UCSD-AML1 (cell line): ENCODE measurements around the gene SUGP2.

Experiments used
- DNase-seq: peaks from one replicate; lab custom pipeline; 2025; ENCODE audit not compliant: unreplicated experiment; lab: John Stamatoyannopoulos, UW

Gene SUGP2

GRCh38 chr19:19059837-19060611 is 26.7 kb upstream of the SUGP2 start:
- DNase-seq, result no peak

DNA sequence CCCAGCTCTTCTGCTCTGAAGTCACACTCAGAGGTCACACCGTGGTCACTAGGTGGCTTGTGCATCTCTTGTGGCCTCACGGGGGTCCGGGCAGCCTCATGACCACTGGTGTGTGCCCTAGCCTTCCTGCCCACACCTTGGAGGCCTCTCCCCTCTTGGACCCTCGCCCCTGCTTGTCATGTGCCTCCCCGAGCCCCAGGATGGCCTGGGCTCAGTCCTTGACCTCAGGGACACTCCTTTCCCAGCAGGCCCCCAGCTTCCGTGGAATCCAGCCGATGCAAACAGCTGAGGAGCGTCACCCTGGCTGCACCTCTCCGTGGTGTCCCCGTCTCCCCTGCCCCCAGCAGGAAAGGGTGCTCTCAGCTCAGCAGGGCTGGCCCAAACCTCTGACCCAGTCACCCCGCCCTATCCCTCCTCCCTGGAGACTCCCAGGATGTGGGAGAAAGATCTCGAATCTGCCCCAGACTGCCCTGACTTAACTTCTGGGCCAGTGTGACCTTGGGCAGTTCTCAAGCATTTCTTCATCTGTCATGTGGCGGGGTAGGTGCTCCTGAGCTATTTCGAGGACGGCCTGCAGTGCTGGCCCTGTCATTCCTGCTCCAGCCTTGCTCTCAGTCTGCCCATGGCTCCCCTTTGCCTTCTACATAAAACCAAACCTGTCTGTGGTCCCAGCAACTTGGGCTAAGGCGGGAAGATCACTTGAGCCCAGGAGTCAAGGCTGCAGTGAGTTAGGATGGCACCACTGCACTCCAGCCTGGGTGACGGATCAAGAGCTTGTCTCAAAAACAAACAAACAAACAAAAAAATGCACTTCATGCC is 25.9 kb upstream of the SUGP2 start:
- DNase-seq, result no peak

DNA sequence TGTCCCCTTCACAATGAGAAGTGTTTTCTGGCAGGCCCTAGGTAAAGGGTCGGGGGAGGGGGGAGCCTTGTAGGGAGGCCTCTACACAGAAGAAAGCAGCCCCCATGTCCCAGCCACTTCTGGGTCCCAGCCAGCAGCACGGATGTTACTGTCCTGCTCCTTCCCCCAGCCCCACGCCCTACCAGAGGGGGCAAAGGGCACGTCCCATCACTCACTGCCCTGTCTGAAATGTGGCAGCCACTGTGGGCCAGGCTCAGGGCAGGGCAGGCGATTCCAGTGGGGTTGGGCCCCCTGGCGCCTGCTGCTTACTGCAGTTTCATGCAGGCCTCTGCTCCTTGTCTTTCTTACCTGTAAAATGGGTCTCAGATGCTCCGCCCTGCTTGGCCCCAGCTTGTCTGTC is 24.4 kb upstream of the SUGP2 start:
- DNase-seq, result no peak

- no peak for DNase-seq
Measured at GRCh38 chr19:19057317-19057716, 24.0 kb upstream of the SUGP2 start.

DNA sequence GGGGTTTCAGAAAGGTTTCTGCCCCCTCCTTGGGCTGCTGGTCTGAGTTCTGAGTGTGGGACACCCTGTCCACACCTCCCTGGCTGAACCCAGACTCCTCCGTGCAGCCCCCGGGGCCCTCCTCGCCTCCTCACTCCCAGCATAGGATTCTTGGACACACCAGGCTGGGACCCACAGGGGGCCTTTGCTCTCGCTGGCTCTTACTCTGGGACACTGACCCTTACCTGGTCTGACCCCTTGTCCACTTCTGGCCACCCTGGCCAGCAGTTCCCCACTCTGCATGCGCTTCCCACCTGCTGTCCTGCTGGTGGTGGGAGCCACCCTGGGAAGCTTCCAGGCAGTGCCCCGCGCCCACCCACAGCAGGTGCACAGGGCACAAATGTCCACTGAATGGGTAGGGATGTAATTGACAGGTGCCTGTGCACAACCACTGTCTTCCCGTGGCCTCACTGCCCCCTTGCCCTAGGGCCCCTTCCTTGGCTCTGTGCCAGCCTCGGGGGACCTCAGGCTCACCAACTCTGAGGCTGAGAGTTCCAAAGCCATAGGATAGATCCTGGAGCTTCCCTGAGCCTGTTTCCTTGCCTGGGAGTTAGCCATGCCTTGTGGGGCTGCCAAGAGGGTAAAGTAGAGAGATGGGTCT is 23.4 kb upstream of the SUGP2 start:
- DNase-seq, result no peak

DNA sequence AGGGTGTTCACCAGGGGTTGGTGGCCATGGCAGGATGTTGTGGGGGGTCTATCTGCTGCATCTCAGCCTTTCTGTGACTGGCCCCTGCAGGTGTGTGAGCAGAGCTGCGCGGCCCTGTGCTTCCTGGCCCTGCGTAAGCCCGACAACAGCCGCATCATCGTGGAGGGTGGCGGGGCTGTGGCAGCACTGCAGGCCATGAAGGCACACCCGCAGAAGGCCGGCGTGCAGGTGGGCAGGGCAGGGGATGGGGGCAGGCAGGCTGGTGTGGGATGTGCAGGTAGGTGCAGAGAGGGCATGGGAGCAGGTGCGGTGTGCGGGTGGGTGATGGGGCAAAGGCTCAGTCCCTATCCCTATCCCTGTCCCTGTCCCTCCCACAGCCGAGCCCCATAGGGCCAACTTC is 22.4 kb upstream of the SUGP2 start:
- no peak for DNase-seq

DNA sequence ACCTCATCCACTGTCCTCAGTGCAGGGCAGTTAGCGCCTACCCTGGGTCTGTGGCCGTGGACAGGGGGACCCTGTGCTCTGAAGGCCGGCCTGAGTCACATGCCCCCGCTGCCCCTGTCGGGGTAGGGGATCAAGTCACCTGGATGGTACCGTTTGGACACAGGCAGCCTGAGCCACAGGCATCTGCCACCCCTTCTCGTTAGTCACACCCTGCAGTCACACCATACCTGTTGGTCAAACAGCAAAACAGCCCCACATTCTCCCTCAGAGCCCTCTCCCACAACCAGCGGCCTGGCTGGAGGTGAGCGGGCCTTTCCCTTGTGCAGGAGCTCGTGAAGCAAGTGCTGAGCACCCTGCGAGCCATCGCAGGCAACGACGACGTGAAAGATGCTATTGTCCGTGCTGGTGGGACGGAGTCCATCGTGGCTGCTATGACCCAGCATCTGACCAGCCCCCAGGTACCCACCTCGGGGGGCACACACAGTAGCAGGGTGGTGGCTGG is 21.7 kb upstream of the SUGP2 start:
- DNase-seq, result no peak

- DNase-seq, result no peak
Measured at GRCh38 chr19:19054315-19054938, 21.1 kb upstream of the SUGP2 start.

- DNase-seq, result peak; percentile 46
Measured at GRCh38 chr19:19053508-19054314, 20.4 kb upstream of the SUGP2 start.

- no peak for DNase-seq
Measured at GRCh38 chr19:19052921-19053320, 19.6 kb upstream of the SUGP2 start.

GRCh38 chr19:19051478-19052213 is 18.3 kb upstream of the SUGP2 start:
- no peak for DNase-seq

DNA sequence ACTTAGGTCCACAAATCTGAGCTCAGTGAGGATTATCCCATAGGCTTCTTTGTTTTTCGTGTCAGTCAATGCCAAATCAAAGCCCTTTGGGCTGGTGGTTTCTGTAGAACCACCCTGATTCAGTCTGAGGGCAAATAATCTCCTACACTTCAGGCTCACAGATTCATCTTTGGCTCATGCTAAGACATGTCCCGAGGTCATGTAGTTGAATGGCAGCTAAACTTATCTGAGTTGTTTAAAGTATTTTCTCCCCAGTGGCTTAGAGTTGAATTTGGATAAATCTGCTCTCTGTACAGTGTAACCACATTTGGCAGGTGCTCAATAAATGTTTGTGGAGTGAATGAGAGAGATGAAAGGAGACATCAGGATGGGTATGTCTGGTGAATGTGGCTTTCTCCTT is 17.4 kb upstream of the SUGP2 start:
- no peak for DNase-seq

DNA sequence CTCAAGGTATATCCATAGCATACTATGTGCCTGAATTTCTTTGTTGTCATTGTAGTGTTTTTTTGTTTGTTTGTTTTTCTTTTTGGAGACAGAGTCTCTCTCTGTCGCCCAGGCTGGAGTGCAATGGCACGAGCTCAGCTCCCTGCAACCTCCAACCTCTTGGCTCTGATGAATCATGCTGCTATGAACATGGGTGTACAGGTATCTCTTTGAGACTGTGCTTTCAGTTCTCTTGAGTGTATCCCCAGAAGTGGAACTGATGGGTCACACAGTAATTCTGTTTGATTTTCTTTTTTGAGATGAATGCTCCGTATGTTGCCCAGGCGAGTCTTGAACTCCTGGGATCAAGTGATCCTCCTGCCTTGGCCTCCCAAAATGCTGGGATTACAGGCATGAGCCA is 16.8 kb upstream of the SUGP2 start:
- no peak for DNase-seq

DNA sequence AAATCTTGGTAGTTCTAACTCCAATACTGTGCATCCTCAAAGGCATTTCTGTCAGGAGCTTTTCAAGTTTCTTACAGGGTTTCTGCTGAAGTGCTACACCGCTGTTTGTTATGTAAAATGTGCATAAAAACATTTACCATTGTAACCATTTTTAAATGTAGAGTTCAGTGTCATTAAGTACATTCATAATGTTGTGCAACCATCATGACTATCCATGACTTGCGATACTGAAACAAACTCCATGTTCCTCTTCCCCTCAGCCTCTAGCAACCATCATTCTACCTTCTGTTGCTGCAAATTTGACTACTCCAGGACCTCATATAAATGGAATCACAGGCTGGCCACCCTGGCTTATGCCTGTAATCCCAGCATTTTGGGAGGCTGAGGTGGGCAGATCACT is 16.1 kb upstream of the SUGP2 start:
- no peak for DNase-seq

DNA sequence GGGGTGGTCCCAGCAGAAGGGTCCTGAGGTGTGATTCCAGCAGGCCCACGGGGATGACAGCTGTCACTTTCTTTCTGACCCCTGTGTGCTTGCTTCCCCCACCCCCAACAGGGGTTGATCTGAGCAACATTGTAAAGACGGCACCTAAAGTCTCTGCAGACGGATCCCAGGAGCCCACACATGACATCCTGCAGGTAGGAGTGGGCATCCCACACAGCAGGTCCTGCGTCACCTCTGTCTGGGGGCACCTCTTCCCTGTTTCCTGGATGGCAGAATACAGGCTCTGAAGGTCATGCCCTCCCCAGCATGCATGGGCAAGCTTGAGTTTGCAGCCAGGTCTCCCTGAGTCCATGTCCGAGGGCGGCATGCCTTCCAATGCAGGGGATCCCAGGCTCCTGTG is 10.6 kb upstream of the SUGP2 start:
- no peak for DNase-seq

DNA sequence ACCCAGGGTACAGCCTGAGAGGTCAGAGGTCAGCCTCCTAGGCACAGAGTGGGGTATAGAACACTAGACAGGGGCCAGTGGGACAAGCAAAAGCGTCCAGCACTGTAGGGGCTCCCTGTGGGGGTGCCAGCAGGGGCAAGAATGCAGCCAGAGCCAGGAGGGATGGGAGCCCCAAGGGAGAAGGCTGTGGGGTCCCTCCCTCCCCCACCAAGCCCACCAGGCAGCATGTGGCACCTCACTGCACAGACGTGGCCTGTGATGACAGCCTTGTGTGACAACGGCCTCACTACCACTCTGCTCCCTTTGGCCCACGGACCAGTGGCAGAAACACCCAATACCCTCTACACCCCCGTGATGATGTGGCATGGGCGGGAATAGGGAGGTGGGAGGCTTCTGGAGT is 10.2 kb upstream of the SUGP2 start:
- DNase-seq, result no peak

DNA sequence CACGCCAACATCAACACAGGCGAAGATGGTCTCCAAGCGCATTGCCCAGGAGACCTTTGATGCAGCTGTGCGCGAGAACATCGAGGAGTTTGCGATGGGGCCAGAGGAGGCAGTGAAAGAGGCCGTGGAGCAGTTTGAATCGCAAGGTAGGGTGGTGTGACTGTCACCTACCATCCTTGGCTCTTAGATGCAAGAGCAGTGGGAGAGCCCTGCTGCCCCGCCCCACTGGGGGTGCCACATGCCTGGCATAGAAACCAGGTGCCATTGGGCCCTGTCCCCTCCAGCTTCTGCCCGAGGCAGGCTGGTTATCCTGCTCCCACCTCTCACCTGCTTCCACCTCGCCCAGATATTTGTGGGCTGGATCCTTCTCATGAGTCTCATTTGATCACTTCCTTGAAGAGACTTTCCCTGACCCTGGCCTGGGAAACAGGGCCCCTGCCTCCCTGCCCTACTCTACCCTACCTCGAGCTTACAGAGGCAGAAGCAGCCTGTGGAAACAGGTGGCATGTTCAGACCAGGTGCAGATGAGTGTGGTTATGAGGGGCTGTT is 9.5 kb upstream of the SUGP2 start:
- no peak for DNase-seq

DNA sequence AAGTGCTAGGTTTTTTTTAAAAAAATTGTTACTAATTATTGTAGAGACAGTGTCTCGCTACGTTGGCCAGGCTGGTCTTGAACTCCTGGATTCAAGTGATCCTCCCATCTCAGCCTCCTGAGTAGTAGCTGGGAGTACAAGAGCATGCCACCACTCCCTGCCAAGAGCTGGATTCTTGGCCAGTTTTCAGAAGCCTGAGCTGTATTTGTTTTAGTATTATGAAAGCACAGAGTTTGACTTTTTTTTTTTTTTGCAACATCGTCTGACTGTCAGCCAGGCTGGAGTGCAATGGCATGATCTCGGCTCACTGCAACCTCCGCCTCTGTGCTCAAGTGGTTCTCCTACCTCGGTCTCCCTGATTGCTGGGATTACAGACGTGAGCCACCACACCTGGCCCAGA is 7.1 kb upstream of the SUGP2 start:
- no peak for DNase-seq

DNA sequence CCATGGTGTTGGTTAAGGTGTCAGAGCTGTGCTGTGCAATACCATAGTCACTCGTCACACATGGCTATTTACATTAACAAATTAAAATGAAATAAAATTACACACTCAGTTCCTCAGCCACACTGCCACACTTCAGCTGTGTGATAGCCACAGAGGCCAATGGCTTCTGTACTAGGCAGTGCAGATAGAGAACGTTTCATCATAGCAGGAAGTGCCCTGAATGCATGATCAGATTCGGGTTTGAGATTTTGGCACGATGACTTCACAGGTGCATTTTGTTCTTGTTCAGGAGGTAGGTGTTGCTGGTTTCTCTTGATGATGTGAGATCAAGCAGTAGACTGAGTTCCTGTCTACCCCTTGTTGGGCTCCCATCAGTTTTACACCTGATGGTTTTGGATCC is 6.6 kb upstream of the SUGP2 start:
- no peak for DNase-seq

DNA sequence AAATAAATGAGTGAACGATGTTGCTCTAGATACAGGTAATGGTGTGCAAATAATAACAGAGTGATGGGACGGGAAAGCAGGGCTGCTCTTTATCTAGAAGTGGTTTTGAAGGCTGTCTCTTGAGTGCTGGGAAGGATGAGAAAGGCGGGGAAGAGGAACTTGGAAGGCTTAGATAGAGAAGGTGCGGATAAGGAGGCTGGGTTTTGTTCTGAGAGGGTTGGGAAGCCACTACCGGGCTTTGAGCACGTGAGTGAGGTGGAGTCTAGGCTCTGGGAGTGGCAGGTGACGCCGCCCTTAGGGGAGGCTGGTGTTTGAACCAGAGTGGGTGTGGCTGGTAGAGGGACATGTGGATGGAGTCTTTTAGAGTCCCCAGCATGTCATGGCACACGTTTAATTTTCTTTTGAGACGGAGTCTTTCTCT is 897 bp upstream of the SUGP2 start:
- DNase-seq, result peak; percentile 79
